Superior temporal gyrus (tissue), 1 donor: ENCODE results near the gene ABCB11.
"Not testable (repeated sequence)": the region's sequence is repeated elsewhere in the genome, so short reads cannot be mapped to it uniquely, and the experiment has no call there.

ENCODE experiments used
- DNase-seq: peaks from one replicate; pipeline ENCODE4 v3.0.0-alpha.2; 2016; ENCODE audit errors: extremely low spot score

The ABCB11 gene

GRCh38 chr2:169042856-169043255 is 11.7 kb upstream of the ABCB11 start:
- no peak for DNase-seq

DNA sequence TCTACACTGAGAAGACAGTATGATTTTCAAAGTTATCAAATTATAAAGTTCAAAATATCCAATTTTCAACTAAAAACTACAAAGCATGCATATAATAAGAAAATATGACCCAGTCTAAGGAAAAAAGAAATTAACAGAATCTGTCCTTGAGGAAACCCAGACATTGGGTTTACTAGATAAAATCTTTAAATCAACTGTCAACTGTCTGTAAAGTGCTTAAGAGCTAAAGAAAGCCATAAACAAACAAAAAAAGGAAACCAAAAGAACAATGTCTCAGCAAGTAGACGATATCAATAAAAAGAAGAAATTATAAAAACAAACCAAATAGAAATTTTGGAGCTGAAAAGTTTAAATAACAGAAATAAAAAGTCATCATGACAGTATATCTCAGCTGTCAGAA is 10.5 kb upstream of the ABCB11 start:
- DNase-seq, result no peak

GRCh38 chr2:169039702-169040101 is 8.6 kb upstream of the ABCB11 start:
- DNase-seq, result no peak

DNA sequence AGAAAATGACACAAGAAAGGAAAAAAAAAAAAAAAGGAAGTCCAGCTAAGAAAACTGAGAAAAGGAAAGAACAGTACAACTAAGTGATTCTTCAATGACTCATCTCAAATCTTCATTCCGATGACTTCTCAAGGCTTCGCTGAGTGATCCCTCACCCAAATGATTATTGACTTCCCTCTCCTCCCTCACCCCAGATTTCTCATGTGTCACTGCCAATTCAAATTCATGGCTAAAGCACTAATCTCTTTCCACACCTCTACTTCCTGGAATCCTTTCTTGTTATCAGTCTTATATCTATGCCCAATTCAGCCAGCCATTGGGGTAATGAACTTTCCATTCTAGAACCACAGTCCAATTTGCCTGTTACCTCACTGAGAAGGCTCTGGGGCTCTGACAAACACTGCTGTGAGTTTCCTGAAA is 7.2 kb upstream of the ABCB11 start:
- no peak for DNase-seq

- DNase-seq, result no peak
Measured at GRCh38 chr2:169036736-169037440, 5.8 kb upstream of the ABCB11 start.

- DNase-seq, result no peak
Measured at GRCh38 chr2:169035887-169036286, 4.8 kb upstream of the ABCB11 start.

GRCh38 chr2:169034984-169035544 is 3.9 kb upstream of the ABCB11 start:
- DNase-seq, result no peak

DNA sequence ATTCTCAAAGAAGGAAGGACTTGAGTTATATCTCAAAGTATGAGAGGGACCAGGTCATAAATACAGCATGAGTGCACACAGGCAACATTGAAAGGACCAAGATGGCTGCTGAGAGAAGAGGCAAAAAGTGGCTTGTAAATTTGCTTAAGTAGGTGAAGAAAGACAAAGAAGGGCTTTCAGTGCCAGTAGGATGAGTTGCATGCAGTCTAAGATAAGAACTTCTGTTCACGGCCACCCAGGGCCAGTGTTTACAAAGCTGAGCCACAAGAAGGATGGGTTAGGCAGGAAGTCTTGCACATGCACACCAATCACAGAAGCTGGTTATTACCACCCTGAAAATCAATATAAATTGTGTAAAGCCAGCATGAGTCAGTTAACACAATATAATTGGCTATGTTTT is 3.1 kb upstream of the ABCB11 start:
- no peak for DNase-seq

DNA sequence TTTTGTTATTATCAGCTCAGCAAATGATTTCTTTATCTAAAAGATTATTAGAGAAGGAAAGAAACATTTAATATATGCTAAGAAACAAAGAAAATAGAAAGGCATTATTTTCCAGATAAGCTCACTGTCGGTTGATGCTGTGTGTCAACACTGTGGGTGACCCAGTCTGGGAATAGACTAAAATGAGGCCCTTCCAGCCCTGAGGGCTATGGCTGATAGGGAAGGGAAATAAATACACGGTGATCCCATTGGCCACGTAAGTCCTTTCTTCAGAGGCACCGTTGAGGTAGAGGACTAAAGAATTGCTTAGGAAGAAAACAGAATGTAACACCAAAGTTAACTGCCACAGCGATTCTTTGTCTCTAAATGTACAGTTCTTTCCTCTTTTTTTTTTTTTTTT is 1.8 kb downstream of the ABCB11 start:
- no peak for DNase-seq

GRCh38 chr2:169027234-169027633 is 3.9 kb downstream of the ABCB11 start:
- DNase-seq, result no peak

- no peak for DNase-seq
Measured at GRCh38 chr2:169026056-169026455, 5.1 kb downstream of the ABCB11 start.

- no peak for DNase-seq
Measured at GRCh38 chr2:169023161-169023560, 8.0 kb downstream of the ABCB11 start.

DNA sequence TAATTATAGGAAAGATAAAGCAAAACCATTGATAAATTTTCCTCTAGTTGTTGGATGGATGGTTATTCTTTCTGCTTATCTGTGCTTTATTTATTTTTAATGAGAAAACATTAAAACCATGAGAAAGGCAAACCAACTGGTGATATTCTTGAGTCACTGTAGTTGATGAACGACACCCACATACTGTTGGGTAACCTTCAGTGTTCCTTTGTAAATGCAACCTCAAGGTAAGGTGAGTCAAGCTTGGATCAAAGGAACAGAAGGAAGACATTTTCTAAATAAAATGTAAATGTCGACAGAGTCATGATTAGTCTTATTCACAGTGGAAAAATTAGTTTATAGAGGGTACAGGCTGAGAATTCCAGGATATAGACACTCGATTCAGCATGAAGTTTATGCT is 12.7 kb downstream of the ABCB11 start:
- DNase-seq, result no peak

DNA sequence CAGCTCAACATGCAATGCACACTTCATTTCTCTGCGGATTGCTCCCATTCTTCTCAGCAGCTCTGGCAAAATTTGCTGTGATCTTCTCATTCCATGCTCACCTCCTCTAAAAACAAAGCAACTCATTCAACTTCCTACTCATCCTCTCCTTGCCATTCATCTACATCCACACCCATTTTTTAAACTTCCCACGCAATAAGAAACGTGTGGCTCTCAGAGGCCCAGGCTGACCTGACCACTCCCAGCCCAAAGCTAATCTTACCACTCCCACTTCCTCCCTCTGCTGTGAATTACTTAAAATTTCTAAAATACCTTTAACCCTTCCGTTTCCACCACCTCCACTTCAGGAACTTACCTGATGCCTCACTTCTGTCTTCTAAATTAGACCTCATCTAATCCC is 15.2 kb downstream of the ABCB11 start:
- DNase-seq, result no peak

GRCh38 chr2:169014780-169015179 is 16.3 kb downstream of the ABCB11 start:
- DNase-seq, result no peak

GRCh38 chr2:169013628-169014026 is 17.5 kb downstream of the ABCB11 start:
- no peak for DNase-seq

DNA sequence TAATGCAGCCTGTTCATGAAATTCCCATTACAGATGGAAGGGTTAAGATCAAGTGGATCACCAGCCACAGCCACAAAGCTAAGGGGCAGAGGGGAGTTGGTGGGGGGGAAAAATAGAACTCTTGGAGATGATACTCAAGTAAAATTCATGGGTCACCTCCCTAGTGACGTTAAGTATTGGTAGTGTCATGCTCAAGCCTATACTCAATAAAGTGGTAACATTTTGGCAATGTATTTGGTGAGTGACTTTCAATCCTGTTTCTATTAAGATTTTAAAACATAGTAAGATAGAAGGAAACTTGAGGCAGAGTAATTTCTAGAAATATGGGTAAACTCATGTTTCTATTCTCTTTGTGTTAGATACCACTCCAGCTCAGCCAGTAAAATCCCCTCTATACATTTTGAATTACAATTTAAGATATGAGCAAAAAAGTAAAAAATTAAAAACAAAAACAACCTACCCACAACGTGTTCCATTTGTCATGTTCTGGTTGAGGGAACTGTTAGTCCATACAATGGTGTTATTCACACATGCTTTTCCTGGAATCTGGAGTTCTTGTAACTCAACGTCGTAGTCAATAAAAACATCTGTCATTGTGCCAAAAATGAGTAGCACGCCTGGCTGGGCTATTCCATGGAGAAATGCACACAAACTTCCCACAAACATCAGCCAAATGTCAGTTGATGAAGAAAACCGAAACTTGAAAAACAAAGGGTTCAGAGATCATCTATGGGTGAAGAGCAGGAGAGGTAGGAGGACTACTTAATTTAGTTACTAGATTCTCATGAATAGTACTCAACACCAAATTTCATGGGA is 18.1 kb downstream of the ABCB11 start:
- no peak for DNase-seq

DNA sequence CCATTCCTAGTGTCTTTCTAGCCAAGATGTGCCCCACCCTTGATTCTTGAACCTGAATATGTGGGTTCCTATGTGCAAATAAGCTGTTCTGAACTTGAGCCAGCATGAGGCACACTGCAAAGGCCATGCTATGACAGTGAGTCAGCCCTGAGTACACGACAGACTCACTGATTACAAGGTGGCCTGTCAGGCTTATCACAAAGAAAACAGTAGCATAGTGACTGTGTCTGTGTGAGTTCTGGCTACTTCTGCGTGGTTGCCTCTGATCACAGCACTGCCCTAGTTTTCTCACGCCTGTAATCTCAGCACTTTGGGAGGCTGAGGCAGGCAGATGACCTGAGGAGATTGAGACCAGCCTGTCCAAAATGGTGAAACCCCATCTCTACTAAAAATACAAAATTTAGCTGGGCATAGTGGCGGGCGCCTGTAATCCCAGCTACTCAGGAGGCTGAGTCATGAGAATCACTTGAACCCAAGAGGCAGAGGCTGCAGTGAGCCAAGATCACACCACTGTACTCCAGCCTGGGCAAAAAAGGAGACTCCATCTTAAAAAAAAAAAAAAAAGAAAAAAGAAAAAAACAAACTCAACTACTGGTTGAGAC is 18.8 kb downstream of the ABCB11 start:
- not testable (repeated sequence) for DNase-seq

- DNase-seq, result no peak
Measured at GRCh38 chr2:169011698-169012097, 19.4 kb downstream of the ABCB11 start.

GRCh38 chr2:169010633-169011460 is 20.3 kb downstream of the ABCB11 start:
- DNase-seq, result no peak

DNA sequence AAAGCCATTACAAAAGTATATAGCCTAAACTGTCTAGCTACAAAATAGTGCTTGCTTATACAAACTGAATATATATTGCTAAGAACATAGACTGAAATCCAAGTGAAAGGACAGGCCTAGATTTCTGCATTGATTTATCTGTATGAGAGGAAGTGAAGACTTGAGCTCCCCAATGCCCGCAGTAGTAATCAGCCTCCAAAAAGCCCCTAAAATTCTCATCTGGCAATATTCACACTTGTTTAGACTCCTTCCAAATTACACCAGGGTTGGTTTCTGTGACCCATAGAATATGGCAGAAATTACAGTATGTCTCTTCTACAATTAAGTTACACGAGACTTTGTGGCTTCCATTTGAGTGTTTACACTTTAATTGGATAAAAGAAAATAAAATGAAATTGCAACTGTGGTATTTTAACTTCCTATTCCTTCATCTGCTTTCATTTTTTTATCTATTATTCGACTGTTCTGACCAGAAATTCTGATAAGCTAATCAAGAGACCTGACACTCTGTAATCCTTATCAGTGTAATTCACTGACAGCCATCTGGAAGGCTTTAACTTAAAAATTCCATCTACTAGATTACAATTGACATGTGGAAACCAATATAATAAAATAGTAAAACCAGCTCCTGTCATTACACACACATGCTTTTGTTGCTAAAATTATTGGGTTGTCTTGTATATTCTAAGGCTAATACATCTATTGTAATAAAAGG is 21.1 kb downstream of the ABCB11 start:
- DNase-seq, result no peak
